Mesendoderm (in vitro differentiated cells): ENCODE data around the gene CCDC92B.
"Not testable (repeated sequence)": the region's sequence is repeated elsewhere in the genome, so short reads cannot be mapped to it uniquely, and the experiment has no call there.

Experiments used
- DNase-seq: peaks from one replicate; pipeline ENCODE4 v3.0.0; 2013
- H2AK5ac ChIP-seq: 2 replicates; pipeline ENCODE4 v1.6.1; 2013; ENCODE audit warnings: low read length, inconsistent platforms
- H2BK120ac ChIP-seq: 2 replicates; pipeline ENCODE4 v1.6.1; 2013; ENCODE audit warnings: low read depth, mild to moderate bottlenecking, low read length, moderate library complexity, mixed read lengths
- H2BK15ac ChIP-seq: replicated peaks from 2 replicates; pipeline ENCODE4 v1.6.1; 2013; ENCODE audit warnings: low read depth, mild to moderate bottlenecking, moderate library complexity
- H2BK5ac ChIP-seq: 2 replicates; pipeline ENCODE4 v1.6.1; 2013; ENCODE audit warnings: low read length, inconsistent platforms
- H3K18ac ChIP-seq: 2 replicates; pipeline ENCODE4 v1.6.1; 2013; ENCODE audit warnings: mild to moderate bottlenecking, low read length, mixed read lengths
- H3K23ac ChIP-seq: one replicate; pipeline ENCODE4 v1.6.1; 2013; ENCODE audit warnings: low read length
- H3K27ac ChIP-seq: 2 replicates; pipeline ENCODE4 v1.5.1; 2013; ENCODE audit warnings: low read depth, mild to moderate bottlenecking, inconsistent platforms, low read length, moderate library complexity
- H3K27me3 ChIP-seq: 2 replicates; pipeline ENCODE4 v1.6.1; 2013; ENCODE audit warnings: low read length, control low read depth, mild to moderate bottlenecking, inconsistent platforms; ENCODE audit not compliant: insufficient read depth, poor library complexity
- H3K36me3 ChIP-seq: 2 replicates; pipeline ENCODE4 v1.6.1; 2013; ENCODE audit warnings: low read length, inconsistent platforms; ENCODE audit not compliant: control insufficient read depth, insufficient read depth
- H3K4ac ChIP-seq: one replicate; pipeline ENCODE4 v1.6.1; 2013; ENCODE audit warnings: low read depth, mild to moderate bottlenecking, low read length, moderate library complexity
- H3K4me1 ChIP-seq: 2 replicates; pipeline ENCODE4 v1.6.1; 2013; ENCODE audit warnings: low read depth, low read length, inconsistent platforms; ENCODE audit not compliant: control insufficient read depth
- H3K4me2 ChIP-seq: 2 replicates; pipeline ENCODE4 v1.6.1; 2013; ENCODE audit warnings: low read length
- H3K4me3 ChIP-seq: 2 replicates; pipeline ENCODE4 v1.5.1; 2013; ENCODE audit warnings: mild to moderate bottlenecking, low read length
- H3K56ac ChIP-seq: one replicate; pipeline ENCODE4 v1.6.1; 2013; ENCODE audit warnings: low read length
- H3K79me1 ChIP-seq: 2 replicates; pipeline ENCODE4 v1.6.1; 2013; ENCODE audit warnings: low read length, inconsistent platforms
- H3K79me2 ChIP-seq: 2 replicates; pipeline ENCODE4 v1.6.1; 2013; ENCODE audit warnings: mild to moderate bottlenecking, low read length; ENCODE audit not compliant: control insufficient read depth, insufficient read depth
- H3K9ac ChIP-seq: 2 replicates; pipeline ENCODE4 v1.6.1; 2013; ENCODE audit warnings: low read length, inconsistent platforms
- H4K5ac ChIP-seq: one replicate; pipeline ENCODE4 v1.6.1; 2013; ENCODE audit warnings: low read length
- H4K8ac ChIP-seq: one replicate; pipeline ENCODE4 v1.6.1; 2013; ENCODE audit warnings: low read depth, mild to moderate bottlenecking, control low read depth, low read length, moderate library complexity
- WGBS: extraction: QIAGEN DNeasy Blood & Tissue Kit; methylation state at CpG from one replicate; pipeline ENCODE4 v1.1.7; 2013; ENCODE audit warnings: low lambda C conversion rate, missing lambda C conversion rate; ENCODE audit not compliant: insufficient coverage; ENCODE audit errors: extremely low coverage; 5-methylcytosine and 5-hydroxymethylcytosine counted together

Gene CCDC92B

GRCh38 chr17:2700030-2700490, 49.4 kb downstream of the CCDC92B start:
- H3K23ac ChIP-seq = no peak overlapping the region
- H3K4me3 ChIP-seq = no peak overlapping the region
- no peak for DNase-seq
- H2AK5ac ChIP-seq = no peak overlapping the region
- WGBS = no CpG with 5 or more reads among the region's 20 CpGs
- H3K27me3 ChIP-seq = no peaks in the 10 kb centered on the region
- no peak overlapping the region for H3K18ac ChIP-seq
- no peaks in the 10 kb centered on the region for H3K4me1 ChIP-seq
- no peak overlapping the region for H3K4me2 ChIP-seq
- H2BK15ac ChIP-seq = no peak overlapping the region
- H3K36me3 ChIP-seq = peaks cover 4% of the 10 kb centered on the region
- H4K5ac ChIP-seq = no peak overlapping the region
- no peak overlapping the region for H3K4ac ChIP-seq
- H4K8ac ChIP-seq = no peak overlapping the region
- no peak overlapping the region for H2BK120ac ChIP-seq
- H3K79me2 ChIP-seq = peaks cover 2% of the 10 kb centered on the region
- H2BK5ac ChIP-seq = no peak overlapping the region
- H3K79me1 ChIP-seq = no peaks in the 10 kb centered on the region
- H3K56ac ChIP-seq = no peak overlapping the region
- H3K27ac ChIP-seq = no peak overlapping the region
- H3K9ac ChIP-seq = no peak overlapping the region

GRCh38 chr17:2699216-2699805, 50.1 kb downstream of the CCDC92B start:
- H4K5ac ChIP-seq, H3K27ac ChIP-seq, H3K4me1 ChIP-seq, H2BK120ac ChIP-seq, H3K36me3 ChIP-seq, H3K79me1 ChIP-seq, DNase-seq, H3K79me2 ChIP-seq, H3K18ac ChIP-seq, H4K8ac ChIP-seq, H3K4me2 ChIP-seq, H3K23ac ChIP-seq, H2BK5ac ChIP-seq, H2AK5ac ChIP-seq, H3K56ac ChIP-seq, H3K4me3 ChIP-seq, H3K27me3 ChIP-seq, H2BK15ac ChIP-seq, H3K9ac ChIP-seq, H3K4ac ChIP-seq: not testable (repeated sequence)
- no CpG with 5 or more reads among the region's 18 CpGs for WGBS

- WGBS = no CpG with 5 or more reads among the region's 40 CpGs
These were observed 51.8 kb downstream of the CCDC92B start for GRCh38 chr17:2697611-2698162.

GRCh38 chr17:2695961-2696760, 53.3 kb downstream of the CCDC92B start:
- Histone ChIP-seq H3K36me3 (peaks cover 4% of the 10 kb centered on the region), H4K5ac (no peak overlapping the region), H2BK120ac (no peak overlapping the region), H3K27ac (no peak overlapping the region), H3K18ac (no peak overlapping the region), H4K8ac (no peak overlapping the region), H3K4ac (no peak overlapping the region), H3K4me3 (no peak overlapping the region), H3K9ac (no peak overlapping the region), H2BK5ac (no peak overlapping the region), H3K79me1 (no peaks in the 10 kb centered on the region), H2BK15ac (no peak overlapping the region), H3K27me3 (no peaks in the 10 kb centered on the region), H2AK5ac (no peak overlapping the region), H3K23ac (no peak overlapping the region), H3K4me1 (no peaks in the 10 kb centered on the region), H3K79me2 (no peaks in the 10 kb centered on the region), H3K4me2 (no peak overlapping the region), H3K56ac (no peak overlapping the region)
- no CpG with 5 or more reads among the region's 36 CpGs for WGBS
- no peak for DNase-seq

More at GRCh38 chr17:2697611-2698162, 51.8 kb downstream of the CCDC92B start:
- no peak overlapping the region for H3K4me2 ChIP-seq
- H4K8ac ChIP-seq = no peak overlapping the region
- H3K27me3 ChIP-seq = no peaks in the 10 kb centered on the region
- H2BK5ac ChIP-seq = no peak overlapping the region
- H3K79me2 ChIP-seq = no peaks in the 10 kb centered on the region
- no peak overlapping the region for H2BK15ac ChIP-seq
- DNase-seq = no peak
- no peaks in the 10 kb centered on the region for H3K79me1 ChIP-seq
- no peak overlapping the region for H2BK120ac ChIP-seq
- no peaks in the 10 kb centered on the region for H3K4me1 ChIP-seq
- H3K27ac ChIP-seq = no peak overlapping the region
- H3K4ac ChIP-seq = no peak overlapping the region
- peaks cover 4% of the 10 kb centered on the region for H3K36me3 ChIP-seq
- no peak overlapping the region for H2AK5ac ChIP-seq
- no peak overlapping the region for H4K5ac ChIP-seq
- no peak overlapping the region for H3K23ac ChIP-seq
- H3K18ac ChIP-seq = no peak overlapping the region
- no peak overlapping the region for H3K9ac ChIP-seq
- H3K56ac ChIP-seq = no peak overlapping the region
- no peak overlapping the region for H3K4me3 ChIP-seq

GRCh38 chr17:2695243-2695960, 54.0 kb downstream of the CCDC92B start:
- Histone ChIP-seq H3K79me1 (no peaks in the 10 kb centered on the region), H3K36me3 (peaks cover 4% of the 10 kb centered on the region), H3K23ac (no peak overlapping the region)

More at GRCh38 chr17:2695243-2695960, 54.0 kb downstream of the CCDC92B start:
- H3K4me3 ChIP-seq = no peak overlapping the region
- no peak overlapping the region for H3K27ac ChIP-seq
- no peak overlapping the region for H4K5ac ChIP-seq
- no peaks in the 10 kb centered on the region for H3K4me1 ChIP-seq
- no peak overlapping the region for H3K4ac ChIP-seq
- no peak for DNase-seq
- H2AK5ac ChIP-seq = no peak overlapping the region
- no CpG with 5 or more reads among the region's 28 CpGs for WGBS
- no peaks in the 10 kb centered on the region for H3K79me2 ChIP-seq
- H2BK120ac ChIP-seq = no peak overlapping the region
- no peak overlapping the region for H3K9ac ChIP-seq
- H2BK15ac ChIP-seq = no peak overlapping the region
- H3K27me3 ChIP-seq = no peaks in the 10 kb centered on the region
- H3K4me2 ChIP-seq = no peak overlapping the region
- no peak overlapping the region for H4K8ac ChIP-seq
- no peak overlapping the region for H3K56ac ChIP-seq
- no peak overlapping the region for H2BK5ac ChIP-seq
- no peak overlapping the region for H3K18ac ChIP-seq
